PC-3 (cell line): ENCODE data around the gene GSG1L. TPM values are rescaled to one million over a fixed set of nuclear protein-coding genes. Genes with fewer than 3 reads are reported as not detected.

Experiments
- ATAC-seq: fragments of 200-7000 bp; cut with Tn5 transposase; 2 replicates; pipeline ENCODE4 v1.9.1; 2020; ENCODE audit warnings: mild to moderate bottlenecking, moderate library complexity
- Bru-seq: library from RNA; stranded (reverse); fragments of 400-500 nt; gene quantifications from one replicate; lab custom pipeline; 2021; lab: Mats Ljungman, UMichigan
- BruChase-seq, 2 experiments: library from RNA; stranded (reverse); fragments of 400-500 nt; gene quantifications; one replicate each; lab custom pipeline; 2021; lab: Mats Ljungman, UMichigan
- BruUV-seq: library from RNA; stranded (reverse); fragments of 400-500 nt; replicated peaks from 2 replicates; lab custom pipeline; 2021; lab: Mats Ljungman, UMichigan
- CTCF ChIA-PET: fragments of 300-600 bp; sonication (Branson Sonifier 250); formaldehyde crosslinking; loops from one replicate; lab custom pipeline; 2022; ENCODE audit warnings: antibody characterized with exemption; lab: Charles Lee
- POLR2A ChIA-PET: fragments of 300-600 bp; sonication (Branson Sonifier 250); formaldehyde crosslinking; loops from one replicate; lab custom pipeline; 2022; ENCODE audit warnings: antibody characterized with exemption; ENCODE audit not compliant: unreplicated experiment; lab: Charles Lee
- DNase-seq: peaks from one replicate; pipeline ENCODE4 v3.0.0-alpha.2; 2015
- H2AFZ ChIP-seq: fragments of 300-600 bp; sonication (generic); 2 replicates; pipeline ENCODE4 v1.6.0; 2016; ENCODE audit warnings: antibody characterized with exemption, low read length
- H3F3A ChIP-seq: fragments of 300-600 bp; sonication (generic); one replicate; pipeline ENCODE4 v1.6.0; 2017; ENCODE audit warnings: antibody characterized with exemption, low read length, control low read depth, mild to moderate bottlenecking; ENCODE audit not compliant: unreplicated experiment
- H3K27ac ChIP-seq: fragments of 300-600 bp; sonication (generic); 2 replicates; pipeline ENCODE4 v1.5.1; 2016; ENCODE audit warnings: mild to moderate bottlenecking, low read length
- H3K27me3 ChIP-seq: fragments of 300-600 bp; sonication (generic); 2 replicates; pipeline ENCODE4 v1.6.1; 2016; ENCODE audit warnings: low read length, mixed read lengths
- H3K36me3 ChIP-seq: fragments of 300-600 bp; sonication (generic); 2 replicates; pipeline ENCODE4 v1.6.1; 2016; ENCODE audit warnings: low read depth, mixed run types, low read length, mixed read lengths
- H3K4me1 ChIP-seq: fragments of 300-600 bp; sonication (generic); 2 replicates; pipeline ENCODE4 v1.5.1; 2016; ENCODE audit warnings: low read length; ENCODE audit not compliant: insufficient read depth
- H3K4me2 ChIP-seq: fragments of 300-600 bp; sonication (generic); 2 replicates; pipeline ENCODE4 v1.6.0; 2016; ENCODE audit warnings: low read length
- H3K4me3 ChIP-seq: fragments of 300-600 bp; sonication (generic); 2 replicates; pipeline ENCODE4 v1.5.1; 2016; ENCODE audit warnings: mild to moderate bottlenecking, low read length, mixed read lengths
- H3K79me2 ChIP-seq: fragments of 300-600 bp; sonication (generic); 2 replicates; pipeline ENCODE4 v1.6.1; 2017; ENCODE audit warnings: low read length, mixed read lengths
- H3K9ac ChIP-seq: fragments of 300-600 bp; sonication (generic); 2 replicates; pipeline ENCODE4 v1.6.0; 2016; ENCODE audit warnings: mild to moderate bottlenecking, low read length
- H3K9me2 ChIP-seq: fragments of 300-600 bp; sonication (generic); replicated peaks from 2 replicates; pipeline ENCODE4 v1.6.1; 2016; ENCODE audit warnings: mixed run types, low read length, mixed read lengths
- H3K9me3 ChIP-seq: fragments of 300-600 bp; sonication (generic); 2 replicates; pipeline ENCODE4 v1.6.1; 2016; ENCODE audit warnings: low read length, mixed read lengths
- H4K20me1 ChIP-seq: fragments of 300-600 bp; sonication (generic); 2 replicates; pipeline ENCODE4 v1.6.1; 2016; ENCODE audit warnings: low read length, mixed read lengths
- EZH2 ChIP-seq: fragments of 300-600 bp; sonication (generic); IDR thresholded peaks from one replicate; pipeline ENCODE4 v1.6.1; 2017; ENCODE audit warnings: antibody characterized with exemption, mild to moderate bottlenecking, low read length; ENCODE audit not compliant: unreplicated experiment
- EZH2phosphoT487 ChIP-seq: fragments of 300-600 bp; sonication (generic); IDR thresholded peaks from 2 replicates; pipeline ENCODE4 v1.6.1; 2018; ENCODE audit warnings: mild to moderate bottlenecking, antibody characterized with exemption, low read length, borderline replicate concordance
- intact Hi-C: fragments of 100-400 bp; cut with micrococcal nuclease; formaldehyde crosslinking; loops from 2 replicates; pipeline ENCODE4 v1.9.0; 2023
- long read RNA-seq: library from polyadenylated mRNA; unstranded; transcript quantifications from one replicate; pipeline ENCODE4 v2.0.0, GENCODE V29; 2021; ENCODE audit not compliant: unreplicated experiment
- total RNA-seq: library from RNA; depleted of rRNA; stranded (reverse); fragments of >200 nt; gene quantifications from 2 replicates; pipeline ENCODE4 v1.2.3, GENCODE V29; 2014; rRNA removed
- TF ChIP-seq, protein P1 (sequence below): fragments of 300-600 bp; sonication (generic); conservative IDR thresholded peaks from 2 replicates; pipeline ENCODE4 v1.5.1; 2017; ENCODE audit warnings: antibody characterized with exemption, low read depth, mild to moderate bottlenecking, low read length

GSG1L gene
- total RNA-seq (not detected in 2 replicates), Bru-seq, nascent RNA (percentile 3 among the genes with signal in this experiment), BruChase-seq, experiment 1, labeled RNA remaining after a 6-hour chase (percentile 15 among the genes with signal in this experiment), BruChase-seq, experiment 2, labeled RNA remaining after a 2-hour chase (percentile 10 among the genes with signal in this experiment)
- long read RNA-seq = 0 reads

DNA sequence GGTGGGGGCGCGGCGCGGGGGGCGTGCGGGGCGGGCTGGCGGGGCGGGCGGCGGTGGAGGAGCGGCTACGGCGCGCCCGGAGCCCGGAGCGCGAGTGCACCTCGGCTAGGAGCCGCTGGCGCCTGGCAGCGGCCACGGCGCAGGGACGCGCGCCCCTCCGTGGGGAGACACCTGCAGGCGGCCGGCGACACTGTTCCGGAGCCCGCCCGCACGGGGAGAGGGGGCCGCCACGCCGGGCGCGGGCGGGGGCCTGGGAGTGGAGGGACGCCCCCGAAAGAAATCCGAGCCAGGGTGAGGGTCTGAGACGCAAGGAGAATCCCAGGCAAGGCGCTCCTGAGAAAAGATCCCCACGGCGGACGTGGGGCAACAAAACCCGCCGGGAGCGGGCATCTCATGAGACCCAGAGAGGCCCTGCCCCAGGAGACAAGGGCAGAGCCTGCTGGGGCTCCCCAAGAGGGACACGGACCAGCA is at the start of gene GSG1L:
Gene GSG1L (minus strand): TSS at position 124 of the 471 bp plus-strand sequence. CDS start 290 bp downstream, outside the sequence.
- Histone ChIP-seq H3F3A (no peaks in the 10 kb centered on the region), H3K36me3 (no peaks in the 10 kb centered on the region), H2AFZ (no peak within 1 kb of the TSS), H3K4me2 (no peak within 1 kb of the TSS), H3K27me3 (peaks cover 56% of the 10 kb centered on the region), H3K9me3 (no peaks in the 10 kb centered on the region), H3K4me1 (no peaks in the 10 kb centered on the region), H3K79me2 (no peaks in the 10 kb centered on the region), H3K9me2 (no peaks in the 10 kb centered on the region), H3K27ac (no peak within 1 kb of the TSS), H3K4me3 (no peak within 1 kb of the TSS), H3K9ac (no peak within 1 kb of the TSS), H4K20me1 (no peaks in the 10 kb centered on the region)
- intact Hi-C loops = no loop called here
- ChIA-PET POLR2A (no interaction called here), CTCF (no interaction called here)
- BruUV-seq = no TSS peak
- ATAC-seq (no peak), DNase-seq (no peak)
- TF ChIP-seq, protein P1, sequence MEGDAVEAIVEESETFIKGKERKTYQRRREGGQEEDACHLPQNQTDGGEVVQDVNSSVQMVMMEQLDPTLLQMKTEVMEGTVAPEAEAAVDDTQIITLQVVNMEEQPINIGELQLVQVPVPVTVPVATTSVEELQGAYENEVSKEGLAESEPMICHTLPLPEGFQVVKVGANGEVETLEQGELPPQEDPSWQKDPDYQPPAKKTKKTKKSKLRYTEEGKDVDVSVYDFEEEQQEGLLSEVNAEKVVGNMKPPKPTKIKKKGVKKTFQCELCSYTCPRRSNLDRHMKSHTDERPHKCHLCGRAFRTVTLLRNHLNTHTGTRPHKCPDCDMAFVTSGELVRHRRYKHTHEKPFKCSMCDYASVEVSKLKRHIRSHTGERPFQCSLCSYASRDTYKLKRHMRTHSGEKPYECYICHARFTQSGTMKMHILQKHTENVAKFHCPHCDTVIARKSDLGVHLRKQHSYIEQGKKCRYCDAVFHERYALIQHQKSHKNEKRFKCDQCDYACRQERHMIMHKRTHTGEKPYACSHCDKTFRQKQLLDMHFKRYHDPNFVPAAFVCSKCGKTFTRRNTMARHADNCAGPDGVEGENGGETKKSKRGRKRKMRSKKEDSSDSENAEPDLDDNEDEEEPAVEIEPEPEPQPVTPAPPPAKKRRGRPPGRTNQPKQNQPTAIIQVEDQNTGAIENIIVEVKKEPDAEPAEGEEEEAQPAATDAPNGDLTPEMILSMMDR = no peak
- no peak for TF ChIP-seq EZH2phosphoT487
- no peak for TF ChIP-seq EZH2

DNA sequence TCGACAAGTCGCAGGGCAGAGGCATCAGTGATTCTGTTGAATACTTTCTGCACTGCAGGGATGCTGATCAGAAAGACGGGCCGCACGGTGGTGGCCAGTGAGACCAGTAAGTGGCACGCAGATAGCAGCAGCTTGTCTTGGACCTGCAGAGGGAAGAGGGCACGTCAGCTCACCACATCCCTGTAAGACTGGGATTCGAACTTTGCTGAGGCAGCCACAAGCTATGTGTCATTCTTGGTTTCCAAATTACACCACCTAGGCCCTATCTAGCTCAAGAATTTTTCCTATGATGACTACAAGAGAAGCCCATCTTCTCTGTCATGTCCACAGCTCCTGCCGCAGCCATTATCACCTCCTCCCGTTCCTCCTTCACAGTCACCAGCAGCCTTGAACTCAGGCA is 49.4 kb upstream of the GSG1L start:
- ChIA-PET POLR2A (no interaction called here), CTCF (no interaction called here)
- Histone ChIP-seq H3K4me3 (no peak overlapping the region), H3K27me3 (no peaks in the 10 kb centered on the region), H3K27ac (no peak overlapping the region), H3K9ac (no peak overlapping the region), H3F3A (no peaks in the 10 kb centered on the region), H4K20me1 (no peaks in the 10 kb centered on the region), H3K9me2 (no peaks in the 10 kb centered on the region), H3K4me1 (no peaks in the 10 kb centered on the region), H3K9me3 (no peaks in the 10 kb centered on the region), H3K36me3 (peaks cover 35% of the 10 kb centered on the region), H3K79me2 (no peaks in the 10 kb centered on the region), H2AFZ (no peak overlapping the region), H3K4me2 (no peak overlapping the region)
- no TSS peak for BruUV-seq
- DNase-seq = no peak
- TF ChIP-seq, protein P1 = no peak
- TF ChIP-seq EZH2phosphoT487 (no peak), EZH2 (no peak)
- intact Hi-C loops = no loop called here
- ATAC-seq = no peak

DNA sequence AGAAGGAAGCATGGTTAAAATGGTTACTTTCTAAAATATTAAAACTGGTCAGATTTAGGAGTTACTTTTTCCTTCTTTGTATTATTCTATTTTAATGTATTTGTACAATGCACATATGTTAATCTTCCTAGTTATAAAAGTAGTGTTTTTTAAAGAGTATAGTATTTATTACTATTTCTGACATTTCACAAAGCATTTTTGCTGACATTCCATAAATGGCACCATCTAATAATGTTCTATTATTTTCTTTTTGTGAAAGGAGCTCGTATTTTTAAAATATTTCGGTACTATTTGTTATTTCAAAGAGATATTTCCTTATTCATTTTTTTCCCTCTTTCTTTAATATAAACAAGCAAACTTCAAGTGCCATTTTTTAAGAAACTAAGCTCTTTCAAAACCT is 47.5 kb upstream of the GSG1L start:
- Histone ChIP-seq H3K36me3 (peaks cover 45% of the 10 kb centered on the region), H3K9me3 (no peaks in the 10 kb centered on the region), H3K9me2 (no peaks in the 10 kb centered on the region), H3K79me2 (no peaks in the 10 kb centered on the region), H2AFZ (no peak overlapping the region), H3K9ac (no peak overlapping the region), H3K4me2 (no peak overlapping the region), H3K27me3 (no peaks in the 10 kb centered on the region), H3K4me3 (no peak overlapping the region), H3F3A (no peaks in the 10 kb centered on the region), H3K4me1 (no peaks in the 10 kb centered on the region), H4K20me1 (no peaks in the 10 kb centered on the region), H3K27ac (no peak overlapping the region)
- intact Hi-C loops = no loop called here
- TF ChIP-seq, protein P1 = no peak
- TF ChIP-seq EZH2phosphoT487 = no peak
- no peak for TF ChIP-seq EZH2
- CTCF ChIA-PET = no interaction called here
- DNase-seq (no peak), ATAC-seq (no peak)
- POLR2A ChIA-PET = interaction anchor here (0.5 kb wide), 1 partner anchor 543 kb away, joined by 3 read pairs; no protein-coding TSS in a partner anchor
- BruUV-seq = no TSS peak
